Mononuclear cell (primary cell): ENCODE data around the gene SLC9A6. TPM values are rescaled to one million over a fixed set of nuclear protein-coding genes. Genes with fewer than 3 reads are reported as not detected.
"Not testable (repeated sequence)": the region's sequence is repeated elsewhere in the genome, so short reads cannot be mapped to it uniquely, and the experiment has no call there.

Experiments
- H3K27me3 ChIP-seq: 2 replicates; pipeline ENCODE4 v1.6.0; 2011; ENCODE audit warnings: low read length, control low read depth; ENCODE audit not compliant: insufficient read depth
- H3K4me1 ChIP-seq: 2 replicates; pipeline ENCODE4 v1.5.1; 2011; ENCODE audit warnings: mild to moderate bottlenecking, low read length, control low read depth; ENCODE audit not compliant: insufficient read depth
- H3K4me3 ChIP-seq: 2 replicates; pipeline ENCODE4 v1.5.1; 2011; ENCODE audit warnings: mild to moderate bottlenecking, low read length, moderate library complexity
- H3K9me3 ChIP-seq: 2 replicates; pipeline ENCODE4 v1.5.1; 2011; ENCODE audit warnings: low read depth, mild to moderate bottlenecking, control low read depth, low read length
- total RNA-seq: library from RNA; depleted of rRNA; stranded (reverse); fragments of >200 nt; gene quantifications from one replicate; pipeline ENCODE4 v1.2.3, GENCODE V29; 2012

Gene SLC9A6
- total RNA-seq, 1 donor = 21.7 TPM

DNA sequence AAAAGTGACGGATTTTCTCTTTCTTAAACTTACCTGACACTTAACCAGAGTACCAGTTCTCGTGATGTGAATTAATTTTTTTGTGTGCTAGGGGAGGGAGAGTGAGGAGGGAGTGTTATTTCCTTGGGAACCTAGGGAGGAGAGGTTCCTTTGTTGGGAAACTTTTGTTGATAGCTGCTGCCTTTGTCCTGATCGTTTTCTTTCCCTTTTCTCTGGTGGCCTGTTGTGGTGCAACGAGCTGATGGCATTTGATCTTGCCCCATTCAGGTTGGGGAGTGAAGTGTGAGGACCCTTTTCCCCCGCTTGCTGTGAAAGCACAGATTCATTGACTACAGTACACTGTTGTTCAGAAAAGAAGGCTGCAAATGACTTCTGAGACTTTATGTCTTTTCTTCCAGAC is 59.8 kb downstream of the SLC9A6 start:
- Histone ChIP-seq H3K9me3 (no peaks in the 10 kb centered on the region), H3K27me3 (no peaks in the 10 kb centered on the region), H3K4me1 (no peaks in the 10 kb centered on the region), H3K4me3 (no peak overlapping the region)

DNA sequence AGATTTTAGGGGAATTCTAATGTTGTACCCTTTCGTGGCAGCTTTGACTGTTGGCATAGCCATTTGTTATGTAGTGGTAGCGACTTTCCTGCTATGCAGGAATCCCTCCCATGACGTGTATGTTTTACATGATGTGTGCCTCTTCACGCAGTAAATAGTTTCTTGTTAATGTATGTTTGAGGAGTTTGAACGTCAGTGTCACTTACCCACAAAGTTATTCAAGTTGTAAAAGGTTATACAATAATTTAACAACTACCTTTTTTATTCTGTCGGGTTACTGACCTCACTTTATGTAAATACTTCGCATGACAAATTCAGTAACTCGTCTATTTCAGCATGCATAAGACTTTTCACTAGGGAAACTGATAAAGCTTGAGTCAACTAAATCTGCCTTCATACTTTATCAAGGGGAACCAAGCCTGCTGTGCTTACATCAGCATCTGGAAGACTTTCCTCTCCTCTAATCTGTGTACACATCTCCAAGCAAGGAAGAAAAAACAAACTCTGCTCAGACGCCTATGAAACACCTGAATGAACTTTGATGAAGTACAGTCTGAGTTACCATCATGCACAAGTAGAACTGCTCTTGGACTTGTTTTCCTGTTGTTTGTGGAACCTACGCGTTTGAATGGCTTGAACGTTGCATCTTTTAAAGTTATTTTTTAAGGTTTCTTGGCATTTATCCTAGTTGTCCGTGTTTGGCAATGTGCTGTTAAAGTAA is 61.2 kb downstream of the SLC9A6 start:
- H3K9me3 ChIP-seq = no peaks in the 10 kb centered on the region
- no peak overlapping the region for H3K4me3 ChIP-seq
- no peaks in the 10 kb centered on the region for H3K27me3 ChIP-seq
- no peaks in the 10 kb centered on the region for H3K4me1 ChIP-seq

DNA sequence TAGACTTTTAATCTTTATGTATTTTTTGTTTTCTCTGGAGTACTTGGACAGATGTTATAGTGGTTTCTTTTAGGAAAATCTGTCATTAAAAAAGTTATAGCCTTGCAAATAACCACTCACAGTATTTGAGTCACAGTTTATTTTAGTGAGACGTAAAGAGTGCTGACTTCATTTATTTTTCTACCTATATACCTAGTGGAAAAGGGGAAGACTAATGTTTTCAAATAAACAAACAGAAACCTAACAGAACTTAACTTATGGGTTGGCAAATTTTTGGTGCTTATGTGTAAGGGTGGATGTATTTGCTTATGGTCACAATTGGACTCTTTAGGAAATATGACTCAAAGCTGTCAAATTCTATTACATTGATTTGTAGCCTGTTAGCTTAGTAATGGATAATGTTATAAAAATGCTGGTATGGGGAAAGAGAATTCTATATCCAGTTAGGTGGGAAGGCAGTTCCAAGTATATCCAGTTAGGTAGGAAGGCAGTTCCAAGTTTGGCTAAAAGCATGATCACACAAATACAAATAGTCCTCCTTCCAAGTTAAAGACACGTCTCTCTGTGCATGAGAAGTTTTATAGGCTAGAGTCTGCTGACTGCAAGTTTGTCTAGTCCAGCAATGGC is 61.9 kb downstream of the SLC9A6 start:
- Histone ChIP-seq H3K4me3 (no peak overlapping the region), H3K27me3 (no peaks in the 10 kb centered on the region), H3K4me1 (no peaks in the 10 kb centered on the region), H3K9me3 (no peaks in the 10 kb centered on the region)

DNA sequence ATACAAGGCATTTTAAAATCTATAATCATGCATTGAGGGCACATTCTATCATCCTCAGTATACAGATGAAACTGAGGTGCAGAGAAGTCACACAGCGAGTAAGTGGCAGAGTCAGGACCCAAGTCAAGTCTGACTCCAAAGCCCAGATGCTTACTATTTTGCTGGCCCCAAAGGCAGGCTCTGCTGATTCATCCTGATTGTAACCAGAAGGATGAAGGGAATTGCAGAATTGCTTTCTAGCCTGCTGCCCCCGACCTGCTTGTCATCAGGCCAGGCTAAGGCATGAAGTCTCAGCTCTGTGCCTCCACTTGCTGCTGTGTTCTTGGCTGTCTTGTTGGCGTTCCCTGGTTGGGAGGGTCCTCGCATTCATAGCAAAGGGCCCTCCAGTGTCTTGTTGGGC is 62.7 kb downstream of the SLC9A6 start:
- Histone ChIP-seq H3K9me3 (no peaks in the 10 kb centered on the region), H3K27me3 (no peaks in the 10 kb centered on the region), H3K4me1 (no peaks in the 10 kb centered on the region), H3K4me3 (no peak overlapping the region)

DNA sequence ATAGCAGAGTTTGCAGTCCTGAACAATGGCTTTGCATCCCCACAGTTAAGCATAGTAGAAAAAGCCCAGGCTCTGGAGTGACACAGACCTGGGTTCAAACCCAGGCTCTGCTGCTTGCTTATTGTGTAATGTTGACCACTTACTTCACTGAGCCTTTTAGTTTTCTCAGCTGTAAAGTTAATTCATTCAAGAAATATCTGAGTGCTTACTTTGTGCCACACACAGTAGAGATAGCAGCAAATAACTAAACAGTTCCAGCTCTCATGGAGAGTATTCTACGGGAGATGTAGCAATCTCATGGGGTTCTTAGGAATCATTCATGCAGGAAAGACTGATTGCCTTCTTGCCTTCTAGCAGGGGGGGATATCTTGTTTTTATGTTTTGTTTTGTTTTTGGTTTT is 63.2 kb downstream of the SLC9A6 start:
- Histone ChIP-seq H3K9me3 (no peaks in the 10 kb centered on the region), H3K27me3 (no peaks in the 10 kb centered on the region), H3K4me3 (no peak overlapping the region), H3K4me1 (no peaks in the 10 kb centered on the region)

DNA sequence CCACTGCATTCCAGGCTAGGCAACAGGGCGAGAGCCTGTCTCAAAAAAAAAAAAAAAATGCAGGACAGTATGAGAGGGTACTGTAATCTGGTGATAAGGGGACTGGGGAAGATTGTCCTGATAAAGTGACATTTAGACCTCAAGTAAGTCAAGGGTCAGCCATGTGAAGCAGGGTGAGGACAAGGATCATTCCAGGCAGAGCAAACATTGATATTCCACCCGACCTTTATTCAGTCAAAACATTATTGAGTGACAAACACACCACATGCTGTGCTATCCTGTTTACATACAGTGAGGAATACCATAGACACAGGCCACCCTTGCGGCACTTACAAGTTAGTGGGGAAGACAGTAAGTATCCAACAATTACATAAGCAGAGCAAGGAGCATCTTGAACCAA is 64.4 kb downstream of the SLC9A6 start:
- Histone ChIP-seq H3K4me3 (no peak overlapping the region), H3K27me3 (no peaks in the 10 kb centered on the region), H3K9me3 (no peaks in the 10 kb centered on the region), H3K4me1 (no peaks in the 10 kb centered on the region)

DNA sequence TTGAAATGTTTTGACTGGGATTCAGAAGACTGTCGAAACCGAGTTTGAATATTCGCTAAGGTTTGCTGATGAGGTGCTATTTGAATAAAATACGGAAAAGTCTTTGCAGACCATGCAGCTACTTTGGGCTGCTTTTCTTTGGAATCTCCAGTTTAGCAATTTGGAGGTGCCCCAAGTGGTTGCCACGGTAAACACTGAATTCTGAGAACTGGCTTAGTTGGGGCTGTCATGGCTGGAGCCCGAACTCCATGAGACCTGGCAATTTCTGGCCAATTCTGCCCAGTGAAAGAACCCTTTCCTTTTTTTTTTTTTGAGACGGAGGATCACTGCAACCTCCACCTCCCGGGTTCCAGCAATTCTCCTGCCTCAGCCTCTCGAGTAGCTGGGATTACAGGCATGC is 65.6 kb downstream of the SLC9A6 start:
- not testable (repeated sequence) for H3K9me3 ChIP-seq, H3K27me3 ChIP-seq, H3K4me3 ChIP-seq, H3K4me1 ChIP-seq

DNA sequence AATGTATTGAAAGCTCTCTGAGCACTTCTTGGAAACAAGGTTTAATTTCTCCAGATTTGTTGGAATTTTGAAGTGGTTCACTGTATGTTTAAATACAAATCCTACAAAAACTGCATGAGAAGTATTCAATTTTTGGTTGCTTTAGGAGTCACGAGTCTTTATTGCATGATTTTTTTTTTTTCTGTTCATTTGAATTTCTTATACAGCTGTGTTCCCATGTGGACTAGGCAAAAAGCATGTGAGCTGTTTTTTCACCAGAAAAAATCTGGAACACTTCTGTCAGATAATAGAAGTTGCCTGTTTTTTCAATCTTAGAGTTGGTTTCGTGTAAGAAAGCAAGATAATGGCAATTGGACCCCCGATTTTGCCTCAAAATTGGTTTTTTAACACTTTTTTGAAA is 66.4 kb downstream of the SLC9A6 start:
- H3K27me3 ChIP-seq = no peaks in the 10 kb centered on the region

DNA sequence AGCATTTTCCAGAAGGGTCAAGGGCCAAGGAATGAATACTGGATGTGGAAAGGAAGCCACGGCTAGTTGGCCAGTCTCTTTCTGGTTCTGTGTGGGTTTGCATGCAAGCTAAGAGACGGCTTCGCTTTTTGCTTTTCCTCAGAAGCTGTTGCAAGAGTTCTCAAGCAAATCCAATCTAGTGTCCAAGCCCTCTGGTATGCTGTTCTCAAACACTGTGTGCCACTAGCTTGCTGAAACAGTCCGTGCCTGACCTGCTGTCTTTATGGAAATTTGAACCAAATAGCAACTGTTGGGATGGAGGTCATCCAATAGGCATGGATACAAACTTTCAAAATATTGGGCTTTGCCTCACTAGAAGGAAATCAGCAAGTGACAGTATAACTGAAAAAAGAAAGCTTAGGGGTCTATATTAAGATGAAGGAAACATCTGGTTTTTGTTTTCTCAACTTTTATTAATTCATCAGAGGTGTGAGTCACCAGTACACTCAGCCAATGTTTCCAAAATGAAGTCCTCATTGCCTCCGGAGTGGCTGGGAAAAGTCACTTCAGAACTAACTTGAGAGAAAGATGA is 70.5 kb downstream of the SLC9A6 start:
- H3K4me3 ChIP-seq = no peak overlapping the region
- H3K27me3 ChIP-seq = no peaks in the 10 kb centered on the region
- no peaks in the 10 kb centered on the region for H3K9me3 ChIP-seq
- H3K4me1 ChIP-seq = no peaks in the 10 kb centered on the region

More for the DNA sequence above, 66.4 kb downstream of the SLC9A6 start:
- Histone ChIP-seq H3K4me3 (no peak overlapping the region), H3K4me1 (no peaks in the 10 kb centered on the region), H3K9me3 (no peaks in the 10 kb centered on the region)

DNA sequence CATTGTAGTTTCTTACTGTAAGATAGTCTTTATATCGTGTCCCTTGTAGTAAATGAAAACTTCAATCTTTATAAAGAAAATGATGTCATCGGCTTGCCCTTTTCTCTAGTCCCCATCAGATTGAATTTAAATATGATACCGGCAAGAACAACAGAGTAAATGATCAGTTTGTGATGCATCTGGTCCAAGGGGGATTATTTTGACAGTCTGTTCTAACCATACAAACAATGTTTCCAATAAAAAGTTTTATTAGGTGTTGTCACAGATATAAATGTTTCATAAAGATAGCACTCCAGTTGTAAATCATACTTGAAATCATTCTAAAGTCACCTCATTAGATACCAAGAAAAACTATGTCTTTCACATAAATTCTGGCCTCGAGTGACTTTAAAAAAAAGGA is 72.3 kb downstream of the SLC9A6 start:
- Histone ChIP-seq H3K4me3 (no peak overlapping the region), H3K27me3 (no peaks in the 10 kb centered on the region), H3K4me1 (no peaks in the 10 kb centered on the region), H3K9me3 (no peaks in the 10 kb centered on the region)

DNA sequence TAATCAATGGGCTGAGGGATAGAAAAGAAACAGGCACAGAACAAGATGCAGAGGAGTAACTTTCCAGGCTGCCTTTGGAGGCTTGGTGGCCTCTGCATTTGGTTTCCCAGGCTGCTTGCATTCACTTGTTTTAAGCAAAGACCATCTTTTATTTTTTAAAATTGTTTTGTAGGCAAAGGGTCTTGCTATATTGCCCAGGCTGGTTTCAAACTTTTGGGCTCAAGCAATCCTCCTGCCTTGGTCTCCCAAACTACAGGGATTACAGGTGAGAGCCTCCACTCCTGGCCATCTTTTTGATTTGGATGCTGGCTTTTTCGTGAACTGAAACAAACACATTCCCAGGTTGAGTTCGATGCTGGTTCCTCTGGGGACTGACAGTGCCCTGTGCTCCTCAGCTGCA is 74.1 kb downstream of the SLC9A6 start:
- no peaks in the 10 kb centered on the region for H3K9me3 ChIP-seq
- H3K27me3 ChIP-seq = no peaks in the 10 kb centered on the region
- H3K4me1 ChIP-seq = peaks cover 7% of the 10 kb centered on the region
- no peak overlapping the region for H3K4me3 ChIP-seq

DNA sequence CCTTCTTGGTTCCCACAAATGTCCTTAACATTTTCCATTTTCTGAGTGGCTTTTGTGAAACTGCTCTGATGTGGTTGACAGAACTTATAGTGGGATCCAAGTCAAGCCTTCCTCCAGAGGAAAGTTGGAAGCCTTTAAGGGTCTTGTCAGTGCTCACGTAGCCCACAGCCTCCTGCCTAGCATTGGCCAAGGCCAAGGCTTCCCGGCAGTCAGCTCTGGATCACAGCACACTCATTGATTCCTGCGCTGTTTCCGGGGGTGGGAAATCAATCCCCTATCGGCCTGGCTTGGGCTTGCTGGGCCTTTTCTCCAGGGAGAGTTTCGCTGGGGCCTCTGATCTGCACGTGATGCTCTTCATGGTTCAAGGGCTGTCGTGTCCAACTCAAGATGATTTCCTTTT is 76.1 kb downstream of the SLC9A6 start:
- H3K27me3 ChIP-seq = no peaks in the 10 kb centered on the region
- no peak overlapping the region for H3K4me3 ChIP-seq
- peaks cover 7% of the 10 kb centered on the region for H3K4me1 ChIP-seq
- H3K9me3 ChIP-seq = no peaks in the 10 kb centered on the region

DNA sequence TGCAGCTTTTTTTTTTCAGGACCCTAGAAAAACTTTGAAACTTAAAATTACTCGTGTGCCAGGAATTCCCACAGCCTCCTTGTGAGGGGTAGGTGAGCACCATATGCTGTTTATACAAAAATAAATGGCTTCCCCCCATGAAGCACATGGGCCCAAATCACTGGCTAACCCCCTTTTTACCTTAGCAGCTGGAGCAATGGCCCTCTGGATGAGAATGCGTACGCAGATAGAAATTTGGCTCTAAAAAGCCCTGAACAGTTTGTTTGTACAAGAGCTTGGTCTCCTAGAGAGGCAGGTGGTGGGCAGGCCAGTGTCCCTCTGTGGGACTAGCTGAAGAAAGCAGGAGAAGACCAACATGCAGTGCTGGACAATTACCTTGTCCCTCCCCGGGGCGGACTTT is 76.5 kb downstream of the SLC9A6 start:
- Histone ChIP-seq H3K4me1 (peaks cover 7% of the 10 kb centered on the region), H3K9me3 (no peaks in the 10 kb centered on the region), H3K4me3 (no peak overlapping the region), H3K27me3 (no peaks in the 10 kb centered on the region)

DNA sequence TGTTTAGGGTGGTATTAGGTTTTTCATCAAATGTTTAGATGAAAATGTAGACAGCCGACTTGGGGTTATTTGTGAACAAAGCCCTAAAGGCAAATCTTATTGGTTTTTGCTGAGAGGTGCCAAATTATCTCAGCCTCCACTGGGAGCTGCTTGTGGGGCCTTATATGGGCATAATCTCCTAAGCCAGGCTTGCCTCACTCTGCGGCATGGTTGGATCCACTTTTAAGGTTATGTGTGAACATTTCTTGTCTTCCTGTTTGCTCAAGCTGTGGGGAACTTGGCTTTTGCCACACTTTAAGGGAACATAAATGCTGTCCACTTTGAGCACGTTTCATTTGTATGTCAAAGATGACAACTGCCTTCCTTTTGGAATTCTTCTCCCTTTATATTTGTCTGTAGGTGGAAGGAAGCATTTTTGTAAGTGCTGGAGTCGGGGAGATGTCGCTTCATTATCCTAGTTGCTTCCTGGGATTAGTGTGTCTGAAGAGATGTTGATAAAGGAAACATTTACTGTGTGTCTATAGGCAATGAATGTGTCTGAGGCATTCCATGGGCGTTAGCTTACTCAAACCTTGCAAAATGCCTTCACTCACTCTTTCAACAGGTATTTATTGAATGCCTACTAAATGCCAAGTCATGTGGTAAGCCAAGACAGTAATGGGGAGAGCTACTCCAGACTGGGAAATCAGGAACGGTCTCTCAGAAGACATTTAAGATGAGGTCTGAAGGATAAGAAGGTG is 78.3 kb downstream of the SLC9A6 start:
- Histone ChIP-seq H3K4me3 (no peak overlapping the region), H3K9me3 (no peaks in the 10 kb centered on the region), H3K4me1 (peaks cover 7% of the 10 kb centered on the region), H3K27me3 (no peaks in the 10 kb centered on the region)

DNA sequence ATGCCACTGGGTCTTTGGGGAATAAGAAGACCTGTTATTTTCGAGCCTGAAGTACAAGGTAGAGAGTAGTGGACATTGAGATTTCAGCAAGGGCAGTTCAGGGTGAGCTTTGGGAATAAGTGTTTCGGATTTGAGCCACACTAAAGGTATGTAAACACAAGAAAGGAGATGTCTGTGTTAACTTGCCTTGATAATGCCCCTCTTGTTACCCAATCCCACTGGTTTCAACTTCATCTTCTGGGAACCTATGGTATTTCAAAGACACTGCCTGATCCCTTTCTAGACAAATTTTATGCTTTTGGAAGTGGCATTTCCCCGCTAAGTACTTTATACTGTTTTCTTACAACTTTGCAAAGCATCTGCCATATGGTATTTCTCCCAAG is 79.4 kb downstream of the SLC9A6 start:
- Histone ChIP-seq H3K4me3 (no peak overlapping the region), H3K9me3 (no peaks in the 10 kb centered on the region), H3K27me3 (no peaks in the 10 kb centered on the region), H3K4me1 (peaks cover 7% of the 10 kb centered on the region)
